Stimulated activated CD4-positive, alpha-beta T cell treated with anti-CD3 and anti-CD28 coated beads, Interleukin-1b, Interleukin-23, amount 100 ng/mL, for 4 hours (primary cell): ENCODE measurements around the gene SULT6B1.
"Not testable (repeated sequence)": the region's sequence is repeated elsewhere in the genome, so short reads cannot be mapped to it uniquely, and the experiment has no call there.

Experiments
- DNase-seq, 2 donors: peaks; one replicate each; pipeline ENCODE4 v3.0.0-alpha.2; 2020; ENCODE audit warnings: low read depth in 2 of 2

SULT6B1 gene

DNA sequence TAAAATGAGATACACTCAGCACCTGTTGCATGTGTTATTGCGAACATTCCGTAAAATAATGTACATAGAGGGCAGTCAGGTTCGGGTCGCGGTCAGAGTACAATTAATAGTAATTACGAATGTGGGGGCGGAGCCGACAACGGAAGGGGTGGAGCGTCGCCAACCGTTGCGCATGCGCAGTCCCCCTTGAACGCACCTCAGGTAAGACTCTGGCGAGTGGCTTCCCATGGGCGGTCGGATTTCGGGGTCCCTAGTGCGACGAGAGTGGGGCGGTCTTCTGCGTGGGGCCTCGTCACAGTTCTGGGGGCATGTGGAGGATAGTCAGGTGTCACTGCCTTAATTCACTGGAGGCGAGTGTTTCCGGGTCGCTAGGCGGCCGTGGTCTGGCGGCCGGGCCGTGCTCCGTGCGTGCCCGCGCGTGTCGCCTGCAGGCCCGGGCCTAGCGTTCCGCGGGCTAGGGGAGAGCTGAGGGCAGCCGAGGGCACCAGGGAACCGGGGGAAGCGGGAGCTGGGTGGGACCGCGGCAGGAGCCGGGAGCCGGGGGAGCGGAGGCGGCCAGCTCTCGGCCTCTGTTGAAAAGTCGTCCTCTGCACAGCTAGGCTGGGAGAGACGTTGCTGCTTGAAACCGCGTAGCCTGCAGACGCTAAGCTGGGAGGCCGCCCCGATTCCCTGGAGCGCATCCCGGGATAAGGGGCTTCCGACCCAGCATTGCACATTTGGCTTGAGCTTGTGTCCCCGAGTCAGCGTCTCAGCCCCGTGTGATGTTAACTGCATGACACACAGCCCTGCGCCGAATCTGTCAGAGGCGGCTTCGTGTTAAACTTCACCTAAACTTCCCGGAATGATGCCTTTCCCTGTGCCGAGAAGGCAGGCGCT lies 8.1 kb upstream of the SULT6B1 start, which contains the start of gene CEBPZOS:
TSS of gene CEBPZOS (plus strand) at position 177 of the 876 bp plus-strand sequence. CDS start 3,209 bp downstream, outside the sequence.
- peak; percentile 88 to 91 for DNase-seq

DNA sequence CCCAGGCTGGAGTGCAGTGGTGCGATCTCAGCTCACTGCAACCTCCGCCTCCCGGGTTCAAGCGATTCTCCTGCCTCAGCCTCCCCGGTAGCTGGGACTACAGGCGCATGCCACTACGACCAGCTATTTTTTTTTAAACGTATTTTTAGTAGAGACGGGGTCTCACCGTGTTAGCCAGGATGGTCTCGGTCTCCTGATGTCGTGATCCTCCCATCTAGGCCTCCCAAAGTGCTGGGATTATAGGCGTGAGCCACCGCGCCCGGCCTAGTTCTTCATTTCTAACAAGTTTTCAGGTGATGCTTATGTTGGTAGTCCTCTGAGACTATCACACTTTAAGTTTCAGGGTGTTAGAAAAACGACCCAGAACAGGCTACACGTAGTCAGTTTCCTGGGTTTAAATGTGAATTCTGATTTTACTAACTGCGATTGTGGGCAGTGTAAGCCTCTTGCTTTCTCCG lies 7.4 kb upstream of the SULT6B1 start:
- not testable (repeated sequence) for DNase-seq

DNA sequence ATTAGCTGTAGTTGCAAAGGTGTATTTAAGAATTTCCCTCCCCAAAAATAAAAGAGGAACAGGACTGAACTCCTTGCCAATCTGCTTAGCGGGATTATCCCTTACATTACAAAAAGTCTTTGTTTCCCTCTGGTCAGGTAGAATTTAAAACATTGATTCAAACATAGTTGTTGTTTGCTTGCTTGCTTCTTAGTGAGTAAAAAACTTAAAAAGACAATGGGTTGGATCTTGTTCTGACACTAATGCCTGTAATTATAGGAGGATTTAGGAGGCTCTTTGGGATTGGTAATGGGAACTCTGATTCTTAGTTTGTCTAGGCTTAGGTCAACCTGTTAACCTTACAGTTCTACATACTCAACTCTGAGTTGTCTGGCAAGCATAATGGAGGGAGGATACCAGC lies 4.1 kb upstream of the SULT6B1 start:
- DNase-seq = no peak

DNA sequence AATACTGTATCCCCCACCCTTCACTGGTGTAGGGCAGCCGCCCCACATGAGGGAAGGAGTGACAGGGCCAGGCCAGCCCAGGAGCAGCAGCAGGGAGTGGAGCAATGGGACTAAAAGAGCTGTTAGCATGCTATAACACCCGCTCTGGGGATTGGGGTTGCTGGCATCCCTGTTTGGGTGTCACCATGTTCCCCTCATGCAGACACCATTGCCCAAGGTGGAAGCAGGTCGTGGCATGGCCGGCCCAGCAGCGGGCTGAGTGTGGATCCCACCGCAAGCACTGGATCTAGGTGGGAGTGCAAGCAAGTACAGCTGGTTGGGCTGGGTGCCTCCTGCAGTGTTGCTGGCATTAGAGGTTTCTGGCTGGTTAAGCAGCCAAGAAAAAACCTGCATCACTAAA lies 3.3 kb upstream of the SULT6B1 start:
- no peak for DNase-seq

DNA sequence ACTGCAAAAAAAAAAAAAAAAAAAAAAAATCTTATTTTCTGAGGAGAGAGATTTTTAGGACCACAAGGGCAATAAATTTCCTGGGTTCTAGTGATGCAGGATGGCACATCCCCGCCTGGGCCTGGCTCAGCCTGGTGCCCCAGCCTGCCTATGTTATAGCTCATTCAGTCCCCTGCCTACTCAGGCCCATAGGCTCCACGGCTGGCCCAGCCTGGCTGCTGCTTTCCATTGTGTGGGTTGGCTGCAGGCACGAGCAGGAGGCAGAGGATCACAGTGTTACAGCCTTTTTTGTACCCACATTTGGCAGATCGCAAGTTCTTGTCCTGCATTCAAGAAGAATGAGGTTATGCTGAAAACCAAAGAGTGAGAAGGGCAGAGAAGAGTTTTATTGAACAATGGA lies 2.8 kb upstream of the SULT6B1 start:
- DNase-seq = no peak

DNA sequence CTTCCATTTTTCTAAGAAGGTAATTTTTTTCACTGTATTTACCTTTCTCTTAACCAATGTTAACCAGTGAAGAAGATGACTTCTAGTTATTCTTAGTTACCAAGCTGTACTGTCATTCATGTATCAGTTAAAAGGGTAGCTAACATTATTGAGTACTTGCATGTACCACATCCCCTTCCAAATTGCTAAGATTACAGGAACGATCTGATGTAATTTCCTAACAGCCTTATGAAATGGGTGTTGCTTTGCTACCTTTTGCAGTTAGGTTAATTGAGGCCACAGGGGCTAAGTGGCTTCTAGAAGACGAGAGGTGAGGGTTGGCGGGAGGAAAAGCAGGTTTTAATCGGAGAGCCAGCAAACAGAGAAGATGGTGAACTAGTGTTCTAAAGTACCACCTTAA lies 1.8 kb upstream of the SULT6B1 start:
- no peak for DNase-seq

DNA sequence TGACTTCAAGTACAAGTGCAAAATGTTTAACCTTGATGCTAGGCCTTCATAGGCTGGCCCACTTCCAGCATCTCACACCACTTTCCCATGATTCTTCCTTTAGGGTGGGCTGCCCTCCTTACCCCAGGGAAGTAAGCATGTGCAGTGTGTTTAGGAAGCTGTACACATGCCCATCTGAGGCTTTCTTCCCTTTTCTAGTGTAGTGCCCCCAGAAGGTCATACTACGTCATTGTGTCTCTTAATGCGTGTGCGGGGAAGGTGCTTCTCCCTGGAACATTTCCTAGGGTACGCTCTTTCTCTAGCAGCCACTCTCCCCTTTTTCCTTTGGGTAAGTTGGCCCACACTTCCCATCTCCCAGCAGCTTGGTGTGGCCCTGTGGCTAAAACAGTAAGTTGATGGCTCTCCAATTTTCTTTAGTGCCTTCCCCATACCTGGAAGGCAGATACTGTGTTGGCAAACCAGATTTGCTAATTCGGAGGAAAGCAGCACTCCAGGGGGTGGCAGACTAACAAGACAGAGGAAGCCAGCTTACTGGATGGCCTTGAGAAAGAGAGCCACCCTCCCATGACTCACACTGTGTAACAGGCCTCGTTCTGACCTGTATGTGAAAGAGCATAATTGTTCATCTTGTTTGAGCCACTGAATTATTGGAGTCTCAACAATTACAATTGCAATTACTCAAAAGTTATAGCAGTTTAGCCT lies 1.1 kb upstream of the SULT6B1 start:
- no peak for DNase-seq

DNA sequence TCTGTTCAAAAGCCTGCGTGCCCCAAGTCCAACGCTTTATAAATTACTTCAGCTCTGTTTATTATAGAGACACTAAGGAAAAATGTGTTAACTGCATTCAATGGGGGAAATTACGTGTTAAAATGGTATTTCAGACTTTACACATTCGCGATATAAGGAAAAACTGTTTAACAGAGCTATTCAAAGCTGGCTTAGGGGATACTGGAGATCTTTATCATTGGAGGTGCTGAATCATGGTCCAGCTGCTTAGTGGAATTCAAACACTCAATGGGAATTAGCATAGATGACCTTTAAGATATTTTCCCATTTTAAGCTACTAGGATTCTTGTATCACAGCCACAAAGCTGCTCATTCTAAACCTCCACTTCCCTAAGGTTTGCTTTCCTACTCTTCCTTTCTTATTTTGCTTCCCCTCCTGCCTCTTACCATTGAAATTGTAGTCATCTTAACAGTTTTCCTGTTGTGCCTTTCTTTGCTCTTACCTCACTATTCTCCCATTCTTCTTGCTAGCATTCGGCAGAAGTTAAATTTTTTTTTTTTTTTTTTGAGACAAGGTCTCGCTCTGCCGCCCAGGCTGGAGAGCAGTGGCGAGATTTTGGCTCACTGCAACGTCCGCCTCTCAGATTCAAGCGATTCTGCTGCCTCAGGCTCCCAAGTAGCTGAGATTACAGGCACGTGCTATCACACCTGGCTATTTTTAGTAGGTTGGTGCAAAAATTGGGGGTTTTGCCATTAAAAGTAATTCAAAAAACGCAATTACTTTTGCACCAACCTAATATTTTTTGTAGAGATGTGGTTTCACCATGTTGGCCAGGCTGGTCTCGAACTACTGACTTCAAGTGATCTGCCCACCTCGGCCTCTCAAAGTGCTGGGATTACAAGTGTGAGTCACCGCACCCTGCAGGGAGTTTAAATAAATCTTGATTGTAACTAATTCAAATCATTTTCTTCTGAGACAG lies 6.5 kb downstream of the SULT6B1 start:
- no peak for DNase-seq

DNA sequence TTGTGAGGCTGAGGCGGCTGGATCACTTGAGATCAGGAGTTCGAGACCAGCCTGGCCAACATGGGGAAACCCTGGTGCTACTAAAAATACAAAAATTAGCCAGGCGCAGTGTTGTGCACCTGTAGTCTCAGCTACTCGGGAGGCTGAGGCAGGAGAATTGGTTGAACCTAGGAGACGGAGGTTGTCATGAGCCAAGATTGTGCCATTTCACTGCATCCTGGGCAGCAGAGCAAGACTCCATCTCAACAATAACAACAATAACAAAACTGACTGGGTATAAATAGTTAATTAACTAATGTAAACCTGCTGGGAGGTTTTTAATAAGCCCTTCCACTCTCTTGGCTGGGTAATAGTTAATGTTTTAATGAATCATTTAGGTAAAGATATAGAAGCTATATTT lies 7.8 kb downstream of the SULT6B1 start:
- no peak for DNase-seq

DNA sequence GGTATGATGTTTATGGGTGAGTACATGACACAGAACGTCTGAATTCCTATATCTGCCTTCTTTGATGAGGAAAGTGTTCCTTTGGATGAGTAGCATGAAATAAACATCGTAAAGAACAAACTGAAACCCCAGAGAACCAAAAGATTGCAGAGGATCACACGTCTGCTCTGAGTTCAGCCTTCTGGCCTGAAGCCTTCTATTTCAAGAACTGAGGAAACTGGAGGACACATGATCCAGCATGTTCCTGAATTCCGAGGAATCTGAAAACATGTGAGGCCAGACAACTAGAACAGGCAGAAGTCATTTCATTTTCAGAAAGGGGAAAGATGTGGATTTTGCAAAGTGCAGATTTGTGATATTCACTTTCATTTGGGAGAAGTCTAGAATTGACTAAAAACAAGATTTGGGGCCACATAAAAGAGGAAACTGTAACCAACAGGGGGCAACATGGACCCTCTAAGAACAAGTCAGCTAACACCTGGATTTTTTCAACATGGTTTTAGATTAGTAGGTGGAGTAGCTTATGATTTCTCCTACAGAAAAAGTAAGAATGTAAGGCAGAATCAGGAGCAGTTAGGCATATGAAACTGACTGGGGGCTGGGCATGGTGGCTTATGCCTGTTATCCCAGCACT lies 8.3 kb downstream of the SULT6B1 start:
- DNase-seq = no peak

DNA sequence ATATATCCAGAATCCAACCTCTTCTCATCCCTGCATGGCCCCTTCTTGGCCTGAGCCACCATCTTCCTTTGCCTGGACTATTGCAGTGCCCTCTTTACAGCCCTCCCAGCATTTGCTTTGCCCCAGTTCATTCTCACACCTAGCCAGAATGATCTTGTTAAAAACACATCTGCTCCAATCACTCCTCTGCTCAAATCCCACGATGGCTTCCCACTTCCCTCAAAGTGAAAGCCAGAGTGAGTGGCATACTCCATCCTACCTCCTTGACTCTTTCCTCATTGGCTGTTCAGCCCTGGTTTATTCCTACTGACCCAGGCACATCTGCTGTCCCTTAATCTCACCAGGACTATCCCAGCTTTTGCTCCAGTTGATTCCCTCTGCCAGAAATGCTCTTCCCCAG lies 14.7 kb downstream of the SULT6B1 start:
- no peak for DNase-seq

DNA sequence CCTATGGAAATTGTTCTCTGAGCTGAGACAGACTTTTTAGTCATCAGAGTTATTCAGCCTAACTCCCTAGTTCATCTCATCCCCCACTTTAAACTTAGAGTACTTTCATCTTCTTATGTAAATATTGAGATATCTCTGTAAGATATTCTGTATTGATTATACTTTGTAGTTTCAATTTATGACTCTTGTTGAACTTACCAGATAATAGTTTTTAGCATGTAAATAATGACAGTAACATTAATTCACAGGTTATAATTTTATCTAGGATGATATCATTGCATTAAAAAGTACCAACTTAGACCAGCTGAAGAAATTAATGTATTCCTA lies 16.9 kb downstream of the SULT6B1 start:
- DNase-seq = no peak

DNA sequence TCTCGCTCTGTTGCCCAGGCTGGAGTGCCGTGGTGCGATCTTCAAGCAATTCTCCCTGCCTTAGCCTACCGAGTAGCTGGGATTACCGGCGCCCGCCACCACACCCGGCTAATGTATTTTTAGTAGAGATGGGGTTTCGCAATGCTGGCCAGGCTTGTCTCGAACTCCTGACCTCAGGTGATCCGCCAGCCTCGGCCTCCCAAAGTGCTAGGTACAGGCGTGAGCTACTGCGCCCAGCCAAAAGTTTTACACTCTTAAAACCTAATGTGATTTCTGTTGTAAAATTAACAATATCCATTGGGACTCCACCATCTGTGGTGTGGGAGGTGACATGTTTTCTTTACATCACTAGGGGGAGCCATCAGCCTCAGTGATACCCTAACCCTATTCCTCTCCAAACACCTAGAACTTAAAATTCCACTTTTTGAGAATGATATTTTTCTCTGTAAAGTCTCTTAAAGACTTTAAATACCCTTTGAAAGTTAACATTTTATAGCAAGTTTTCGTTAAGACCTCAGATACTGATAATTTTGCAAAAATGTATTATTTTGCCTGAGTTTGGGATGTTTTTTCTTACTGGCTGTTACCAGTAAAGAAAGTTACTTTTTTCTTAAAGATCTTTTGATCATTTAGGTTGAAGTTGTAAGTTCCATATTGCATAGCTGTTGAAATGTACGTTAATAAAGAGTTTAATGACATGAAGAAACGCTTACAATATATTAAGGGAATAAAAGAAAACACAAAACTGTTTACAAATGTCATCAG lies 20.1 kb downstream of the SULT6B1 start:
- DNase-seq = no peak

DNA sequence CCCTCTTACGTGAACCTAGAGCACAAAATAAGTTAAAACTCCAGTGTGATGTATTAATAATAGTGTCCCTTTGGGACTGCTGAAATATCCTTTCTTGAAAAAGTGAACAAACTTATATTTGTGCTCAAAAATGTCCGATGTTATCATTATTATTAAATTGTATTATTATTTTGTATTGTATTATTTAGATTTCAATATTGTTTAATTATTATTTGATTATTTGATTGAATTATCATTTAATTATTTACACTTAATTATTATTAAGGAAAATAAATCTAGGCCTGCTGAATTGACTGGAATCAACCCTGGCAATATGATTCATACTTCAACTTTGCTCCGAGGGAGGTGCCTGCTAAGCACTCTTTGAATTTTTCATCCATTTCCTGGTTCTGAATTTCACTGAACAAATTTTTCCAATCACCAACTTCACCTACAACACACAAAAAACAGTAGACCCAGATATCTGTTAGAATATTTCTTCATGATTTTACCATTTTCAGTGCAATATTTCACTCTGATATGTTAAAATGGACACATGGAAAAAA lies 20.8 kb downstream of the SULT6B1 start:
- no peak for DNase-seq

DNA sequence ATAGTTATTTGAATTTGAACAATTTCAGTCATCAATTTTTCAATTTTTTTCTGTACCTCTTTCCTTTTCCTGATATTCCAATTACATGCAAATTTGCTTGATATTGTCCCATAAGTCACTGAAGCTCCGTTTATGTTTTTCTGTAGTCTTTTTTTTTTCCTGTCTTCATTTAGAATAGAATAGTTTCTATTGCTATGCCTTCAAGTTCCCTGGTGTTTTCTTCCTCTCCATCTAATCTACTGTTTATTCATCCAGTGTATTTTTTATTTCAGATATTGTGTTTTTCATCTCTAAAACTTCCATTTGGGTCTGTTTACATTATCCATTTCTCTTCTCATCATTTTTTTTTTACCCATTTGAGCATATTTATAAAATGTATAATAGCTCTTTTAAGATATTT lies 23.7 kb downstream of the SULT6B1 start:
- DNase-seq = no peak

DNA sequence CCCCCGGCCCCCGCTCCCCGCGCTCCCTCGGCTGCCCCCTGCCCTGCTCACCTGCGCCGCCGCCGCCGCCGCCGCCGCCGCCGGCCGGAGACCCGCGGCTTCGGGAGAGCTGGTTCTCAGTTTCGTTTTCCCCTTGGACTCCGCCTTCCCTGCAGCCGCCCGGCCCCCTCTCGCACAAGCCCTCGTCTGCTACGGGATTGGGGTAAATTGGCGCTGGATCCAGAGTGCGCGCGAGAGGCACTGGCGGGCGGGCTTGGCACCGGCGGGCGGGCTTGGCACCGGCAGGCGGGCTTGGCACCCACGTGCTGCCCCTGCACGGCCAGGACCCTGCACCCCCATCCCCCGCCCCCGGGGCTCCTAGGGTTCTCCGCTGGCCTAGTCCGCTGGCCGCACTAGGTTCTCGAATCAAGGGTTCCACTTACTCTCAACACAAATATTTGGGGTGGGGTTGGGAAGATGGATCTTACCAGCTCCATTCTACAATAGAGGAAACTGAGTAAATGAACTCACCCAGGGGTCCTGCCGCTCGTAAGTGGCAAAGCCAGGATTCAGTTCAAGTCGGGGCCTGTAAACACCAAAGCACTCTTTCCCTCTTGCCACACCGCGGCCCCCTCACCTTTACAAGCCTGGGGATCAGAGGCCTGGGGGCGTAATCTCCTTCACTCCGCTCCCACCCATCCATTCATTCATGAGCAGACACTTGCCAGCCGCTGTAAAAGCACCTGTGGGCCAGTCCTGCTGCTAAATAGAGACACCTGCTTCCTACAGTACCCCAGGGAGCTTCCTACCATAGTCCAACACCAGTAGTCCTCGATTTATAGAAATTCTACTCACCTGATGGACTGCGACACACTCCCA lies 31.4 kb downstream of the SULT6B1 start, which contains the start of gene EIF2AK2:
TSS of gene EIF2AK2 (minus strand) at position 124 of the 858 bp plus-strand sequence. CDS start 9,174 bp downstream, outside the sequence.
- DNase-seq = peak; percentile 51 to 62

DNA sequence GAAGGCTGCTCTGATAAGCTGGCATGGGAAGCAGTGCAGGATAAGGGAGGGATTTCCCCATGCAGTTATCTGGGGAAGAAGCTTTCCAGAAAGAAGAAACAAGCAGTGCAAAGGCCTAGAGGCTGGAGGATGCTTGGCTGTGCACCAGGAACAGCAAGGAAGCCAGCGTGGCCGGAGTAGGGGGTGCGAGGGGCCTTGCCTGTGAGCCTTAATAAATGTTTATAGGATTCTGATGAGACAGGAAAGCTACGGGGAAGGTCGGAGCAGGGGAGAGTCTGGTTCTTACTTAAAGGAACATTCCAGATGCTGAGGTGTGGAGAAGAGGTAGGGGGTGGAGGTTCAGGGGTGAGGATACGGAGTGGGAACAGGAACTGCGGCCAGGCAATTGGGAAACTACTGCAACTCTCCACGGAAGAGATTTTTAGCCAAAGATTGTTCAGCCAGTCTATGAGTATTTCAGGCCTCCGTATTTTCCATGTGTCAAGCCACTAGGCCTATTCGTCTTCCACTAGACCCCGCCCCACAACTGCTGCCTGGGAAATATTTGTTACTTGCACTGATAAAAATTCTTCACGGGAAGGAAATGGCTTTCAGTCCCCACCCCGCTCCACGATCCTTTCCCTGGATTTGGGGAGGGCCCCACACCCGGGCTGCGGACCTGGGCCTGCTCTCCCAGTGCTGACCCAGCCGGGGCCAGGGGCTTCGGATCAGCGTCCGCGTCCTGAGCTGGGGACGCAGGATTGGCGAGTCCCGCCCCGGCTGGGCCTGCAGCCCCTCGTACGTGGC lies 32.2 kb downstream of the SULT6B1 start:
- DNase-seq = peak in 1 of 2 donors; percentile 22

DNA sequence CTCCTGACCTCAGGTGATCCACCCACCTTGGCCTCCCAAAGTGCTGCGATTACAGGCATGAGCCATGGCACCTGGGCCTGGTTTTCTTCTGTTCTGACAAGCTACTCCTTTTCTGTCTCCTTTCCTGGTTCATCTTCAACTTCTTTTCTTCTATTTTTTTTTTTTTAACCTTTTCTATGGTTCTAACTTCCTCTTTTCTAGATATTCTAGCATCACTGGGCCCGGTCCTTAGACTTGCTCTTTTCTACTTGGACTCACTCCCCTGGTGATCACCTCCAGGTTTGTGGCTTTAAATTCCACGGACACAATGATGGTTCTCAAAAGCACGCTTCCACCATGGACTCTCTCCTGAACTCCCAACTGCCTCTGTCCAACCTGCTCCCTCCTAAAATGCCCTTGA lies 33.7 kb downstream of the SULT6B1 start:
- DNase-seq = no peak
